DND-41 (cell line): ENCODE measurements around the gene BAD.

ENCODE experiments used
- CTCF ChIP-seq: IDR thresholded peaks from 2 replicates; pipeline ENCODE4 v1.5.1; 2012; ENCODE audit warnings: borderline replicate concordance, low read length, moderate library complexity, mild to moderate bottlenecking; ENCODE audit not compliant: poor library complexity, severe bottlenecking; ENCODE audit errors: extremely low read depth
- EZH2 ChIP-seq: IDR thresholded peaks from 3 replicates; pipeline ENCODE4 v1.6.1; 2012; ENCODE audit warnings: borderline replicate concordance, low read depth, mild to moderate bottlenecking, moderate library complexity, low read length, inconsistent platforms; ENCODE audit not compliant: severe bottlenecking

- TF ChIP-seq CTCF (no peak), EZH2 (no peak)
Observed at GRCh38 chr11:64226507-64227051, 57.9 kb downstream of the BAD start.
